ENCODE data around the gene PYDC2. TPM values are rescaled to one million over a fixed set of nuclear protein-coding genes. Genes with fewer than 3 reads are reported as not detected.

PYDC2 gene
- total and polyA plus RNA-seq, 8 donors, result not detected

GRCh38 chr3:191435981-191436380 lies 25.0 kb upstream of the PYDC2 start:
- Histone ChIP-seq H3K36me3 (no peaks in the 10 kb centered on the region), H3K27ac (no peak overlapping the region), H3K4me3 (no peak overlapping the region), H3K9me3 (no peaks in the 10 kb centered on the region), H3K27me3 (no peaks in the 10 kb centered on the region), H3K4me1 (no peaks in the 10 kb centered on the region)
- FAIRE-seq (no peak), ATAC-seq (no peak), DNase-seq (no peak)
- TF ChIP-seq CTCF (IDR thresholded peaks at IDR 0.05), result no peak
- WGBS, 2 donors, result 43 to 58% methylated on average over 2 of the region's 2 CpGs
- intact Hi-C loops (cut with DNase I), result no loop called here

- no peak overlapping the region for H3K27ac ChIP-seq
- FAIRE-seq (no peak), ATAC-seq (no peak), DNase-seq (no peak)
- no peaks in the 10 kb centered on the region for H3K36me3 ChIP-seq
- intact Hi-C loops (cut with DNase I), result no loop called here
- no peak for TF ChIP-seq CTCF (IDR thresholded peaks at IDR 0.05)
- H3K9me3 ChIP-seq, result no peaks in the 10 kb centered on the region
- no peaks in the 10 kb centered on the region for H3K27me3 ChIP-seq
- 58 to 76% methylated on average over 2 of the region's 2 CpGs for WGBS, 2 donors
- H3K4me3 ChIP-seq, result no peak overlapping the region
- H3K4me1 ChIP-seq, result no peaks in the 10 kb centered on the region
These were observed 22.7 kb upstream of the PYDC2 start for GRCh38 chr3:191438150-191438814.

GRCh38 chr3:191440532-191440931 lies 20.4 kb upstream of the PYDC2 start:
- Histone ChIP-seq H3K9me3 (no peaks in the 10 kb centered on the region), H3K4me1 (no peaks in the 10 kb centered on the region), H3K36me3 (no peaks in the 10 kb centered on the region), H3K27ac (no peak overlapping the region), H3K4me3 (no peak overlapping the region), H3K27me3 (no peaks in the 10 kb centered on the region)
- DNase-seq (no peak), ATAC-seq (no peak), FAIRE-seq (no peak)
- intact Hi-C loops (cut with DNase I), result no loop called here
- TF ChIP-seq CTCF (IDR thresholded peaks at IDR 0.05), result no peak
- 70 to 82% methylated on average over 4 of the region's 4 CpGs for WGBS, 2 donors

GRCh38 chr3:191441687-191442086 lies 19.3 kb upstream of the PYDC2 start:
- TF ChIP-seq CTCF (IDR thresholded peaks at IDR 0.05), result no peak
- no peak for FAIRE-seq
- DNase-seq, result no peak
- Histone ChIP-seq H3K27ac (no peak overlapping the region), H3K4me3 (no peak overlapping the region), H3K27me3 (no peaks in the 10 kb centered on the region), H3K36me3 (no peaks in the 10 kb centered on the region), H3K4me1 (no peaks in the 10 kb centered on the region), H3K9me3 (no peaks in the 10 kb centered on the region)
- no peak for ATAC-seq
- intact Hi-C loops (cut with DNase I), result no loop called here
- 59 to 62% methylated on average over 2 of the region's 2 CpGs for WGBS, 2 donors

GRCh38 chr3:191444569-191444968 lies 16.4 kb upstream of the PYDC2 start:
- Histone ChIP-seq H3K4me1 (no peaks in the 10 kb centered on the region), H3K27ac (no peak overlapping the region), H3K36me3 (no peaks in the 10 kb centered on the region), H3K4me3 (no peak overlapping the region), H3K9me3 (no peaks in the 10 kb centered on the region), H3K27me3 (no peaks in the 10 kb centered on the region)
- intact Hi-C loops (cut with DNase I), result no loop called here
- FAIRE-seq (no peak), DNase-seq (no peak), ATAC-seq (no peak)
- no peak for TF ChIP-seq CTCF (IDR thresholded peaks at IDR 0.05)
- WGBS, 2 donors, result 73 to 84% methylated on average over 3 of the region's 3 CpGs

Data from pancreas (tissue), 10 donors.